Fibroblast of skin of left biceps (primary cell): ENCODE results near the gene HYLS1.

ENCODE experiments used
- DNase-seq, 2 experiments: peaks; one replicate each; pipeline ENCODE4 v3.0.0-alpha.2; 2013; ENCODE audit warnings: low read depth in 2 of 2

Gene HYLS1

DNA sequence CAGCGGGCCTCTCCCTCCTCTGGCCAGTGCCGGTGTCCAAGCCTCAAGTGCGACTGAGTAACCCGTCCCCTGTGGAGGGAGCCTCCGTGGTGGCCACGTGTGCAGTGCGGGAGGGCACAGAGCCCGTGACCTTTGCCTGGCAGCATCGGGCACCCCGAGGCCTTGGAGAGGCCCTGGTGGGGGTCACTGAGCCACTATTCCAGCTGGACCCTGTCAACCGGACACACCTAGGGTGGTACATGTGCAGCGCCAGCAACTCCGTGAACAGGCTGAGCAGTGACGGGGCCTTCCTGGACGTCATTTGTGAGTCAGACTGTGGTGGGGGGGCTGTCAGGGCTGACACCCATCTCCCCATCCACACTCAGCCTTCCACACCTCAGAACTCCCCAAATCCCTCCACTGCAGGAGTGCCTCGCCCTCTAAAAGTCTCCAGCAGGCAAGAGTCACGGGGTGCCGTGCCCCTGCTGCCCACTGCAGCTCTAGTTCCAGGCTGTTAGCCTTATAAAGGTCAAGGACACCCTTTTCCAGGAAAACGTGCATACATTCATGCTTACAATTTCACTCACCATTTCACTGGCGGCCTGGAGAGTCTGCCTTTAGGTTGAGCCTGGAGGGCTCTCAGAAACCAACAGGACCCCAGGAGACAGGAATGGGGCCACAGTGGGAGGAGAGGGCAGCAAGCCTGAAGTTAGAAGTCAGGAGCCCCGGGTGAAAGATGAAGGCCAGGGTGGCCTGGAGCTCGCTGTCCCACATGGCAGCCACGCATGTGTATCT is 61.0 kb downstream of the HYLS1 start:
- no peak for DNase-seq

DNA sequence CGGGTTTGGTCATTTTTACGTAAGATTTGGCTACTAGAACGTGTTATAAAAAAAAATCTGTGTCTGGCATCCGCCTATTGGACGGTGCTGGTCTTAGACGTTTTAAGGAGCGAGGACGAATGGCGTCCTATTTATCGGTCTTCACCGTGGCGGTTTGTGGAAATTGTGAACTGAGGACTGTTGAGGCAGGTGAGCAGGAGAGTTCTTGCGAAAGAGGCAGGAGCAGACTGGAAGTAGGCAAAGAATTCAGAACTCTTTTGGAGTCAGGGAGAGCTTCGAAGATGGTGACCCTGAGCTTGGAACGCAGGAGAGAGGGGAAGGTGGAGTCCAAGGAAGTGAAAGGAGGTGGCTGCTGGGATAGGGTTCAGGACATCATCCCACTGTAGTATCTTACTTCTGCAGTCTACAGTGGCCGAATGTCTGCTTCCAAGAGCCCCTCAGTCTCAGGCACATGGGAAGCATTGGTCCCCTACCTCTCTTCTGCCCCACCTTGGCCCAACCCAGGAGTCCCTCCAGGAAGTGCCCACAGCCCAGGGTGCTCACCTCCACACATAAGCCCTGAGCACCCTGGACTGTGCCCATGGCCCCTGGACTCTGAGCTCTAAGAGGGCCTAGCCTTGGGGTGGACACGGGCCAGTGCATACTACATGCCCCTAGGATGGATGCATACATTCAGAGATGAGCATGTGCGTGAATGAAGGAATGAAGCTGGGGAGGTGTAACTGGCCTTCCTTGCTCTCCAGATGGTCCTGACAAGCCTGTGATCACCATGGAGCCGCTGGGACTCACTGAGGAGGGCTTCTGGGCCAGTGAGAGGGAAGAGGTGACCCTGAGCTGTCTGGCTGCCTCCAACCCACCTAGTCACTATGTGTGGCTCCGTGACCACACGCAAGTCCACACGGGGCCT is 62.1 kb downstream of the HYLS1 start:
- no peak for DNase-seq

DNA sequence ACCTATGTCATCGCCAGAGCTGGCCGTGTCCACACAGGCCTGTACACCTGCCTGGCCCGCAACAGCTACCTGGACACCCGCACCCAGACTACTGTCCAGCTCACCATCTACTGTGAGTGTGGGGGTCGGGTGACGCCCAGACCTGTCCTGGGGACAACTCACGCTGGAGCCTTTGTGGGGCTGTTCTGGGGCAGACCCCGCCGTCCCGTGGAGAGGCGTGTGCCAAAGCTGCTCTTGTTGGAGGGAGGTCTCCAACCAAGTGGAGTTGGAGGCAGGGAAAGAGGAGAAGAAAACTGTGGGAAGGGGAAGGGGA is 62.7 kb downstream of the HYLS1 start:
- DNase-seq = no peak
